GM13977 (cell line): ENCODE data around the gene AUTS2.

Experiments used
- DNase-seq: peaks from one replicate; pipeline ENCODE4 v3.0.0; 2012; ENCODE audit warnings: low spot score
- in situ Hi-C: fragments of 300-500 bp; cut with MboI; formaldehyde crosslinking; loops from one replicate; pipeline ENCODE4 v1.12.0; 2022; ENCODE audit warnings: low sequenced_read_pairs, low pct_unique_long_range_greater_than_20kb, mixed read lengths, inconsistent platforms; ENCODE audit not compliant: unreplicated experiment
- TF ChIP-seq, protein P1 (sequence below): IDR thresholded peaks from 2 replicates; pipeline ENCODE4 v1.5.1; 2012; ENCODE audit warnings: mild to moderate bottlenecking, control low read depth; ENCODE audit not compliant: insufficient read depth; ENCODE audit errors: extremely low read depth, missing control alignments

Gene AUTS2

DNA sequence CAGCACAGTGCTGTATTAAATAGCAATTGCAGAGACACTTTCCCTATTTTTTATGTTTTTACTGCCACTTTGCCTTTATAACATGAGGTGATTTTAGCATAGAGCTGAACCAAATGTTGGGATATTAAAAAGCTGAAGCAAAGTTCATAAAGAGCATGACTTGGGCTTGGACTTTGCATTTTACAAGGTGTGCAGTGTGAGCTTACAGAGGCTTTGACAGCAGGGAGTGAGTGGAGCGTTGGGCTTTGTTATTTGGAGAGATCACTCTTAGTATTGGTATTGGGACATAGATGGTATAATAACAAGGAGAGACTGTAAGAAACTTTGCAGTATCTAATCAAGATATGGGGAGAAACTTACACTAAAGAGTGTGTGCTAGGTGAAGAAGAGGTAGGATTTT lies 449.1 kb downstream of the AUTS2 start:
- TF ChIP-seq, protein P1, sequence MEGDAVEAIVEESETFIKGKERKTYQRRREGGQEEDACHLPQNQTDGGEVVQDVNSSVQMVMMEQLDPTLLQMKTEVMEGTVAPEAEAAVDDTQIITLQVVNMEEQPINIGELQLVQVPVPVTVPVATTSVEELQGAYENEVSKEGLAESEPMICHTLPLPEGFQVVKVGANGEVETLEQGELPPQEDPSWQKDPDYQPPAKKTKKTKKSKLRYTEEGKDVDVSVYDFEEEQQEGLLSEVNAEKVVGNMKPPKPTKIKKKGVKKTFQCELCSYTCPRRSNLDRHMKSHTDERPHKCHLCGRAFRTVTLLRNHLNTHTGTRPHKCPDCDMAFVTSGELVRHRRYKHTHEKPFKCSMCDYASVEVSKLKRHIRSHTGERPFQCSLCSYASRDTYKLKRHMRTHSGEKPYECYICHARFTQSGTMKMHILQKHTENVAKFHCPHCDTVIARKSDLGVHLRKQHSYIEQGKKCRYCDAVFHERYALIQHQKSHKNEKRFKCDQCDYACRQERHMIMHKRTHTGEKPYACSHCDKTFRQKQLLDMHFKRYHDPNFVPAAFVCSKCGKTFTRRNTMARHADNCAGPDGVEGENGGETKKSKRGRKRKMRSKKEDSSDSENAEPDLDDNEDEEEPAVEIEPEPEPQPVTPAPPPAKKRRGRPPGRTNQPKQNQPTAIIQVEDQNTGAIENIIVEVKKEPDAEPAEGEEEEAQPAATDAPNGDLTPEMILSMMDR = no peak
- no peak for DNase-seq
- in situ Hi-C loops = no loop called here

- peak; percentile 17 for DNase-seq
- TF ChIP-seq, protein P1 = no peak
- in situ Hi-C loops = no loop called here
These were observed 449.7 kb downstream of the AUTS2 start for GRCh38 chr7:70047891-70048448.

DNA sequence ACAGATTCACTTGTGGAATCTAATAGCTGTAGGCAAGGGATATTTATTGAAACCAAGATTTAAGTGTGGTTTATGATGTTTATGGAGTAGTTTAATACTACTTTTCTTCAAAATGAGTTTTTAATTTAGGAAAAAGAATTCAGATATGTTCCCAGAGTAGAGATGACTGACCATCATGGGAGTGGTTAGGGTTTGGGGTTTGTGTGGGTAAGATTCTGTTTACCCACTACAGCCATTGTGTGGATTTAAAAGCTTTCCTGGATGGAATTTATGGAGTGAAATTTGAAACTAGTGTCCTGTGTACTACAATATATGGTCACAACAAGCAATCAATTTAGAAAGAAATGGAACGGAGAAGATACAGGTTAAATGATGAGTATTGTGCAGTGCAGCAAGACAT lies 453.5 kb downstream of the AUTS2 start:
- TF ChIP-seq, protein P1 = no peak
- in situ Hi-C loops = no loop called here
- no peak for DNase-seq

DNA sequence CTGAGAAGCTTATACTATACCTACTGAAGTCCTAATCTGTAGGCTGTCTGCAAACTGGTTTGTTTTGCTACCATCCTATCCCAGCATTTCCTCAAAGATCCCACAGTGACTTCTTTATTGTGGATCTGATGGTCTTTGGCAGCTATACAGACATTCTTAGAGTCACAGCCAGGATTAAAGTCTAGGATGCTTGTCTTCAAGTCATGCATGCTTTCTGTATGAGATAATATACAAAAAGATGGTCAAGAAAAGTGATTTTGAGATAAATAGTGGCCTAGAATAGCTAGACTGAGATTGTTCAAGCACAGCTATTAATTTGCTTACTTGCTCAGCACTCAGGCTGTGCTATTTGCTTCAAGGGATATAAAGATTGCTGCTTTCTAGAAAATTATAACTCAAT lies 454.4 kb downstream of the AUTS2 start:
- DNase-seq = no peak

GRCh38 chr7:70053421-70053820 lies 455.1 kb downstream of the AUTS2 start:
- in situ Hi-C loops = no loop called here
- DNase-seq = no peak
- TF ChIP-seq, protein P1 = no peak

More for the DNA sequence above, 454.4 kb downstream of the AUTS2 start:
- TF ChIP-seq, protein P1 = no peak
- in situ Hi-C loops = no loop called here

- TF ChIP-seq, protein P1 = no peak
- in situ Hi-C loops = no loop called here
- DNase-seq = no peak
These were observed 455.7 kb downstream of the AUTS2 start for GRCh38 chr7:70053989-70054388.
